Measurements from ENCODE around the gene SMARCC2.

GRCh38 chr12:56190695-56191155 lies 1.4 kb upstream of the SMARCC2 start:
- TF ChIP-seq TFAM (CRISPR knock-in tag; conservative IDR thresholded peaks at IDR 0.05) (no peak), ZNF780A (CRISPR knock-in tag; IDR thresholded peaks at IDR 0.05) (no peak), ETV5 (CRISPR knock-in tag; IDR thresholded peaks at IDR 0.05; ENCODE audit: low read depth) (no peak), NFE2 (IDR thresholded peaks at IDR 0.05; ENCODE audit: low read depth) (no peak), SMAD4 (CRISPR knock-in tag; conservative IDR thresholded peaks at IDR 0.05) (no peak), CCNT2 (IDR thresholded peaks at IDR 0.05; ENCODE audit: borderline replicate concordance, extremely low read depth, insufficient read length, low read depth, low read length) (no peak), ZNF668 (CRISPR knock-in tag; IDR thresholded peaks at IDR 0.05) (no peak), ZNF277 (CRISPR knock-in tag; IDR thresholded peaks at IDR 0.05; ENCODE audit: borderline replicate concordance) (no peak), KLF16 (IDR thresholded peaks at IDR 0.05) (no peak), CTCF (IDR thresholded peaks at IDR 0.05 in 2 of 3, conservative IDR thresholded peaks at IDR 0.05 in 1 of 3; ENCODE audit: insufficient read depth in 2 of 3, low read depth in 1 of 3, low read length in 3 of 3) (no peak), GATA2 (CRISPR knock-in tag; IDR thresholded peaks at IDR 0.05) (no peak), FOXJ3 (CRISPR knock-in tag; IDR thresholded peaks at IDR 0.05) (no peak)

Data from K562 (cell line).